Aorta (tissue), 5 donors: Measurements from ENCODE around the gene C2orf76. TPM values are rescaled to one million over a fixed set of nuclear protein-coding genes. Genes with fewer than 3 reads are reported as not detected.

Experiments used
- ATAC-seq: fragments of 200-7000 bp; cut with Tn5 transposase; one replicate; pipeline ENCODE4 v1.9.1; 2022; ENCODE audit warnings: moderate library complexity; ENCODE audit not compliant: low FRiP score
- DNase-seq, 2 donors: peaks; one replicate each; pipeline ENCODE4 v3.0.0-alpha.2; 2020
- H3K27ac ChIP-seq, 2 donors: one replicate each; pipeline ENCODE4 v1.5.1; 2013; ENCODE audit warnings: low read length in 2 of 2, mild to moderate bottlenecking in 2 of 2, moderate library complexity in 2 of 2, control low read depth in 1 of 2, inconsistent platforms in 1 of 2, low read depth in 1 of 2
- H3K27me3 ChIP-seq, 2 donors: one replicate each; pipeline ENCODE4 v1.6.1; 2013; ENCODE audit warnings: control low read depth in 1 of 2, low read length in 1 of 2, mild to moderate bottlenecking in 1 of 2, moderate library complexity in 1 of 2; ENCODE audit not compliant: insufficient read depth in 2 of 2, control insufficient read depth in 1 of 2
- H3K36me3 ChIP-seq, 2 donors: one replicate each; pipeline ENCODE4 v1.6.1; 2013; ENCODE audit warnings: control low read depth in 1 of 2, low read length in 1 of 2, mild to moderate bottlenecking in 1 of 2; ENCODE audit not compliant: insufficient read depth in 2 of 2, control insufficient read depth in 1 of 2
- H3K4me1 ChIP-seq, 2 donors: one replicate each; pipeline ENCODE4 v1.6.1; 2013; ENCODE audit warnings: low read length in 2 of 2, control low read depth in 1 of 2, mild to moderate bottlenecking in 1 of 2, moderate library complexity in 1 of 2; ENCODE audit not compliant: insufficient read depth in 2 of 2, control insufficient read depth in 1 of 2
- H3K4me3 ChIP-seq, 2 donors: one replicate each; pipeline ENCODE4 v1.5.1; 2013; ENCODE audit warnings: low read length in 2 of 2, control low read depth in 1 of 2, mild to moderate bottlenecking in 1 of 2
- H3K9me3 ChIP-seq: one replicate; pipeline ENCODE4 v1.6.1; 2013; ENCODE audit warnings: mild to moderate bottlenecking, low read length; ENCODE audit not compliant: control insufficient read depth
- WGBS, 2 donors: extraction: QIAGEN DNeasy Blood & Tissue Kit; methylation state at CpG; one replicate each; pipeline ENCODE4 v1.1.7; 2013; 5-methylcytosine and 5-hydroxymethylcytosine counted together
- intact Hi-C, 2 donors: fragments of 100-400 bp; cut with DNase I; formaldehyde crosslinking; loops; one replicate each; pipeline versions ENCODE4 v1.14.2 to v1.15.0; 2022
- polyA plus RNA-seq, 2 donors: library from polyadenylated mRNA; stranded (reverse); fragments of 200-250 nt; gene quantifications; one replicate each; pipeline ENCODE4 v1.2.3, GENCODE V29; 2013
- total RNA-seq, 2 donors: library from RNA; stranded (reverse); fragmentation: NEBNext Ultra II Directional; extraction: Animal tissue kit (Norgen Biotek cat#: 25700); gene quantifications; one replicate each; pipeline ENCODE4 v1.2.1, GENCODE V29; 2021
- donor health status: healthy with polysubstance abuse.
- donor health status: Bipolar disorder and iron deficiency.
- donor health status: DM: no; HTN: no; CAD: no.
- donor health status: DM: no; HTN: no; CAD: no.
- donor health status: DM: yes; HTN: yes; CAD: no.

Gene C2orf76
- total and polyA plus RNA-seq, 4 donors = 11.2 to 29.8 (median 15.0) TPM

DNA sequence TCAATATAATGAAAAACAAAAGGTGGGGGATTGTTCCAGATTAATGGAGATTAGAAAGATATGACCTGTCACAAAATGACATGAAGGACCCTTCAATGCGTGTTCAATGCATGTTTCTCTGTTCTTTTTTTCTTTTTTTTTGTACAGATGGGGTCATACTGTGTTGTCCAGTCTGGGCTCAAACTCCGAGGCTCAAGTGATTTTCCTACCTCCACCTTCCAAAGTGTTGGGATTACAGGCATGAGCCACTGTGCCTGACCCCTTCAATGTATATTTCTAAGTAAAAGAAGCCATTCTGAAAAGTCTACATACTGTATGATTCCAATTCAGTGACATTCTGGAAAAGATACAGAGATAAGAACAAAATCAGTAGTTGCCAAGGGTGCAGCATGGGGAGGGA, 32.8 kb downstream of the C2orf76 start:
- Histone ChIP-seq H3K4me3 (no peak overlapping the region), H3K27ac (no peak overlapping the region), H3K9me3 (no peaks in the 10 kb centered on the region), H3K36me3 (peaks cover 0 to 2% of the 10 kb centered on the region in 2 donors), H3K4me1 (no peaks in the 10 kb centered on the region), H3K27me3 (no peaks in the 10 kb centered on the region)
- DNase-seq (no peak), ATAC-seq (no peak)
- intact Hi-C loops = no loop called here
- WGBS, 2 donors = 97 to 98% methylated on average over 2 of the region's 2 CpGs

DNA sequence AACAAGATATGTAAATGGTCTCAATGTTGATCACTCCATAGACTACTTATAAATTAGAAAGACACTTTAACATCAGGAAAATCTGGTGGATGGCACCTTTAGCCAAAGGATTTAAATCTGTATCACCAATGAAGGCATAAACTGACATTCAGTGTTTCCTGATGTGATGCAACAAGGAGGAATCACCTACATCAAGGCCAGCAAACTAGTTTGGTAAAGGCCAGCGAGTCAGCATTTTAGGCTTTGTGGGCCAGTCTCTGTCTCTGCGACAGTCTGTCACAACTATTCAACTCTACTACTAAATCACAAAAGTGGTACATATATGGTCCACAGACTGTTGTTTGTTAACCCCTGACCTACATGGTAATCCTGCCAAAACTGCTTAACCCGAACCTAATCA, 33.3 kb downstream of the C2orf76 start:
- Histone ChIP-seq H3K4me1 (no peaks in the 10 kb centered on the region), H3K9me3 (no peaks in the 10 kb centered on the region), H3K36me3 (peaks cover 0 to 2% of the 10 kb centered on the region in 2 donors), H3K4me3 (no peak overlapping the region), H3K27me3 (no peaks in the 10 kb centered on the region), H3K27ac (no peak overlapping the region)
- WGBS, 2 donors = 92 to 93% methylated on average over 3 of the region's 3 CpGs
- DNase-seq = no peak
- no peak for ATAC-seq
- intact Hi-C loops = no loop called here

GRCh38 chr2:119332953-119333352, 33.7 kb downstream of the C2orf76 start:
- DNase-seq (no peak), ATAC-seq (no peak)
- Histone ChIP-seq H3K36me3 (peaks cover 0 to 2% of the 10 kb centered on the region in 2 donors), H3K4me1 (no peaks in the 10 kb centered on the region), H3K27ac (no peak overlapping the region), H3K27me3 (no peaks in the 10 kb centered on the region), H3K4me3 (no peak overlapping the region), H3K9me3 (no peaks in the 10 kb centered on the region)
- intact Hi-C loops = no loop called here
- 94 to 95% methylated on average over 6 of the region's 6 CpGs for WGBS, 2 donors

GRCh38 chr2:119327431-119327830, 39.2 kb downstream of the C2orf76 start:
- Histone ChIP-seq H3K9me3 (no peaks in the 10 kb centered on the region), H3K4me3 (no peak overlapping the region), H3K27ac (no peak overlapping the region), H3K27me3 (no peaks in the 10 kb centered on the region), H3K36me3 (no peaks in the 10 kb centered on the region), H3K4me1 (no peaks in the 10 kb centered on the region)
- 95 to 96% methylated on average over 6 of the region's 6 CpGs for WGBS, 2 donors
- intact Hi-C loops = no loop called here
- DNase-seq = no peak
- no peak for ATAC-seq

DNA sequence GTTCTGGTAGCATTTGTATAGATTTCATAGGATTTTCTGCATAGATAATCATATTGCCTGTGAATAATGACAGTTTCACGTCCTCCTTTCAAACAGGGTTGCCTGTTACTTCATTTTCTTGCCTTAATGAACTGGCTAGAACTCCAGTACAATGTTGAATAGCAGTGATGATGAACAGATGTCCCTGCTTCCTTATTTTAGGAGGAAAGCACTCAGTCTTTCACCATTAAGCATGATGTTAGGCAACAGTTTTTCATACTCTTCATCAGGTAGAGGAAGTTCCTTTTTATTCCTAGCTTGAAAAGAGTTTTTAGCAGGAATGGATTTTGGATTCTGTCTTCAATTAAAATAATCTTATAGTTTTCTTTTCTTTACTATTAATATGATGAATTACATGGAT, 39.7 kb downstream of the C2orf76 start:
- DNase-seq = no peak
- WGBS, 2 donors = 91 to 95% methylated on average over 1 of the region's 1 CpG
- no peaks in the 10 kb centered on the region for H3K4me1 ChIP-seq
- no peaks in the 10 kb centered on the region for H3K27me3 ChIP-seq
- no peaks in the 10 kb centered on the region for H3K9me3 ChIP-seq
- ATAC-seq = no peak
- no peak overlapping the region for H3K27ac ChIP-seq
- H3K4me3 ChIP-seq = no peak overlapping the region
- intact Hi-C loops = no loop called here
- H3K36me3 ChIP-seq = no peaks in the 10 kb centered on the region

DNA sequence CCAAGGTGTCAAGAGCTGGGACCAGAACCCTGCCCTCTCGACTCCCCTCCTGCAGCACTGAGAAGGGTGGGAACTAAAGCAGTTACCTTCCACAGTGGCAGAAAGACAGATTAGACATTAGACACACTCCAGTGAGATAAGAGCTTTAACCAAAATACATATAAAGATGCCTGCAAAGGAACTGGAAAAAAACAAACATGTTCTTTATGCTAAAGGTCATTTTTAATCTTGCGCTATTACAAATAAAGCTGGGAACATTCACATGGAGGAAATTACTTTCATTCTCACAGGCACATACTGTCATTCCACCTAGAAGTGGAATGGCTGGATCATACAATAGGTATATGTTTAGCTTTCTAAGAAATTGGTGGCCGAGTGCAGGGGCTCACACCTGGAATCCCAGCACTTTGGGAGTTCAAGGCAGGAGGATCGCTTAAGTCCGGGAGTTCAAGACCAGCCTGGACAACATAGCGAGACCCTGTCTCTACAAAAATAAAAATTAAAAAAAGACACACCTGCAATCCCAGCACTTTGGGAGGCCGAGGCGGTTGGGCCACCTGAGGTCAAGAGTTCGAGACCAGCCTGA, 41.9 kb downstream of the C2orf76 start:
- ATAC-seq (no peak), DNase-seq (no peak)
- Histone ChIP-seq H3K36me3 (no peaks in the 10 kb centered on the region), H3K4me3 (no peak overlapping the region), H3K9me3 (no peaks in the 10 kb centered on the region), H3K27me3 (no peaks in the 10 kb centered on the region), H3K27ac (no peak overlapping the region), H3K4me1 (no peaks in the 10 kb centered on the region)
- intact Hi-C loops = no loop called here
- 91 to 94% methylated on average over 9 of the region's 9 CpGs for WGBS, 2 donors

GRCh38 chr2:119323459-119323858, 43.2 kb downstream of the C2orf76 start:
- DNase-seq = no peak
- no peak for ATAC-seq
- intact Hi-C loops = no loop called here
- Histone ChIP-seq H3K27ac (no peak overlapping the region), H3K36me3 (no peaks in the 10 kb centered on the region), H3K4me1 (no peaks in the 10 kb centered on the region), H3K27me3 (no peaks in the 10 kb centered on the region), H3K9me3 (no peaks in the 10 kb centered on the region), H3K4me3 (no peak overlapping the region)
- WGBS, 2 donors = 89 to 90% methylated on average over 8 of the region's 8 CpGs

GRCh38 chr2:119319593-119319992, 47.0 kb downstream of the C2orf76 start:
- ATAC-seq (no peak), DNase-seq (no peak)
- Histone ChIP-seq H3K9me3 (no peaks in the 10 kb centered on the region), H3K27ac (no peak overlapping the region), H3K4me3 (no peak overlapping the region), H3K36me3 (no peaks in the 10 kb centered on the region), H3K4me1 (no peaks in the 10 kb centered on the region), H3K27me3 (no peaks in the 10 kb centered on the region)
- intact Hi-C loops = no loop called here
- WGBS, 2 donors = 82 to 89% methylated on average over 7 of the region's 7 CpGs

- Histone ChIP-seq H3K36me3 (no peaks in the 10 kb centered on the region), H3K4me1 (no peaks in the 10 kb centered on the region), H3K27ac (no peak overlapping the region), H3K4me3 (no peak overlapping the region), H3K9me3 (no peaks in the 10 kb centered on the region), H3K27me3 (no peaks in the 10 kb centered on the region)
- ATAC-seq = no peak
- no peak for DNase-seq
- 97 to 100% methylated on average over 1 of the region's 1 CpG for WGBS, 2 donors
- intact Hi-C loops = no loop called here
Observed at GRCh38 chr2:119317554-119317953, 49.1 kb downstream of the C2orf76 start.
